ENCODE measurements around the gene TCF7L2. TPM values are rescaled to one million over a fixed set of nuclear protein-coding genes. Genes with fewer than 3 reads are reported as not detected.

The TCF7L2 gene
- total and polyA plus RNA-seq, 9 of the 15 experiments (the other 6 are each of a cell fraction or from before 2014, with no cell fraction given), result 0.32 to 2.8 (median 0.92) TPM

- ChIA-PET CTCF (ENCODE audit: low intra/inter-chr PET ratio) (no interaction called here), POLR2A (no interaction called here)
- Histone ChIP-seq H3K4me1 (replicated peaks in 1 of 2; ENCODE audit: control insufficient read depth in 2 of 2, insufficient read depth in 2 of 2, low read length in 2 of 2) (no peaks in the 10 kb centered on the region; a peak in 1 of 5 replicates), H3K9ac (ENCODE audit: insufficient read depth in 1 of 2, low read depth in 2 of 2, low read length in 2 of 2) (no peak overlapping the region), H3K9me3 (replicated peaks; ENCODE audit: control insufficient read depth, insufficient read depth, low read depth, low read length) (no peaks in the 10 kb centered on the region), H4K20me1 (replicated peaks; ENCODE audit: control insufficient read depth, insufficient read depth, low read length) (no peaks in the 10 kb centered on the region), H2AFZ (ENCODE audit: low read depth, low read length) (no peak overlapping the region), H3K27ac (ENCODE audit: extremely low read depth, low read depth, low read length) (no peak overlapping the region), H3K79me2 (ENCODE audit: control insufficient read depth, insufficient read depth, low read length) (no peaks in the 10 kb centered on the region), H3K36me3 (ENCODE audit: control insufficient read depth, insufficient read depth, low read length) (no peaks in the 10 kb centered on the region), H3K9me1 (ENCODE audit: control insufficient read depth, insufficient read depth, low read length) (no peaks in the 10 kb centered on the region), H3K4me2 (ENCODE audit: insufficient read depth, low read length) (no peak overlapping the region), H3K4me3 (no peak overlapping the region), H3K27me3 (ENCODE audit: control insufficient read depth in 2 of 2, insufficient read depth in 2 of 2, low read length in 2 of 2) (peaks cover 0 to 5% of the 10 kb centered on the region in 2 experiments; a peak in 1 of 5 replicates)
- TF ChIP-seq KLF16 (IDR thresholded peaks at IDR 0.05) (no peak), KAT8 (IDR thresholded peaks at IDR 0.05; ENCODE audit: low read depth) (no peak), NBN (IDR thresholded peaks at IDR 0.05; ENCODE audit: low read depth) (no peak)
- WGBS (ENCODE audit: insufficient coverage, low coverage, missing lambda C conversion rate), result 28% methylated on average over 5 of the region's 9 CpGs
- in situ Hi-C loops (cut with MboI) (no loop called here), intact Hi-C loops (cut with micrococcal nuclease) (no loop called here)
- FAIRE-seq (no peak), DNase-seq (ENCODE audit: extremely low read depth in 1 of 4, low spot score in 3 of 4) (no peak), ATAC-seq (no peak)
- BruUV-seq (replicated peaks), result no TSS peak
Observed at GRCh38 chr10:113028456-113029440, 78.7 kb downstream of the TCF7L2 start.

DNA sequence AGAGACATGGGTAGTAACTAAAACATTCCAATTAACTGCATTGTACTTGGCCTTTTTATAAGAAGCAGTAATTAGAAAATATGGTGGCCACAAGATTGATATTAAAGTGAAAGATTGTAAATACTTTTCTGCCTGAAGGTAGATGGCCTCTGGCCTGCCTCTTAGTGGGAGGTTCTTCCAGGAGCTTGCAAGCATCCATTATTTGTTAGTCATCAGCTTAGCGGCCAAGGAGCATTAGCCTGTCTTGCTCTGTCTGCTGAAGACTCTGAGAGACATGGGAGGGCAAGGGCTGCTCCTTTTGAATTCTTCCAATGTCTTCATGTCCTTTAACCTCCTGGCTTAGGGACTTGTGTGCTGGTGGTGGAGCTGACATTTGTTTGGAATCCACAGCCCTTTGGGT is 80.4 kb downstream of the TCF7L2 start:
- H3K4me1 ChIP-seq (replicated peaks in 1 of 2; ENCODE audit: control insufficient read depth in 2 of 2, insufficient read depth in 2 of 2, low read length in 2 of 2), result no peaks in the 10 kb centered on the region; a peak in 1 of 5 replicates
- no peaks in the 10 kb centered on the region for H3K79me2 ChIP-seq (ENCODE audit: control insufficient read depth, insufficient read depth, low read length)
- FAIRE-seq, result no peak
- peaks cover 0 to 5% of the 10 kb centered on the region in 2 experiments; a peak in 1 of 5 replicates for H3K27me3 ChIP-seq (ENCODE audit: control insufficient read depth in 2 of 2, insufficient read depth in 2 of 2, low read length in 2 of 2)
- no peak for DNase-seq (ENCODE audit: extremely low read depth in 1 of 4, low spot score in 3 of 4)
- no peak overlapping the region for H3K9ac ChIP-seq (ENCODE audit: insufficient read depth in 1 of 2, low read depth in 2 of 2, low read length in 2 of 2)
- ChIA-PET CTCF (ENCODE audit: low intra/inter-chr PET ratio) (interaction anchor here (0.6 kb wide), 1 partner anchor 504 kb away, joined by 3 read pairs; no protein-coding TSS in a partner anchor), POLR2A (no interaction called here)
- H4K20me1 ChIP-seq (replicated peaks; ENCODE audit: control insufficient read depth, insufficient read depth, low read length), result no peaks in the 10 kb centered on the region
- WGBS (ENCODE audit: insufficient coverage, low coverage, missing lambda C conversion rate), result 10% methylated on average over 1 of the region's 1 CpG
- intact Hi-C loops (cut with micrococcal nuclease), result no loop called here
- no peak for TF ChIP-seq ILF3 (IDR thresholded peaks at IDR 0.05; ENCODE audit: borderline replicate concordance)
- TF ChIP-seq JUNB (CRISPR knock-in tag; conservative IDR thresholded peaks at IDR 0.05), result no peak
- no peak for TF ChIP-seq ZNF830 (CRISPR knock-in tag; IDR thresholded peaks at IDR 0.05)
- no peak for TF ChIP-seq NELFE (IDR thresholded peaks at IDR 0.05; ENCODE audit: insufficient read depth, insufficient read length)
- TF ChIP-seq ZNF785 (CRISPR knock-in tag; IDR thresholded peaks at IDR 0.05), result no peak
- TF ChIP-seq HNRNPUL1 (IDR thresholded peaks at IDR 0.05; ENCODE audit: low read length), result no peak
- H3K4me2 ChIP-seq (ENCODE audit: insufficient read depth, low read length), result no peak overlapping the region
- no peak overlapping the region for H2AFZ ChIP-seq (ENCODE audit: low read depth, low read length)
- H3K36me3 ChIP-seq (ENCODE audit: control insufficient read depth, insufficient read depth, low read length), result no peaks in the 10 kb centered on the region
- no peaks in the 10 kb centered on the region for H3K9me3 ChIP-seq (replicated peaks; ENCODE audit: control insufficient read depth, insufficient read depth, low read depth, low read length)
- no peak for ATAC-seq
- no TSS peak for BruUV-seq (replicated peaks)
- no peak overlapping the region for H3K4me3 ChIP-seq
- no peak overlapping the region for H3K27ac ChIP-seq (ENCODE audit: extremely low read depth, low read depth, low read length)
- no peaks in the 10 kb centered on the region for H3K9me1 ChIP-seq (ENCODE audit: control insufficient read depth, insufficient read depth, low read length)
- in situ Hi-C loops (cut with MboI), result no loop called here
